T-cell (primary cell): ENCODE data around the gene ACYP2. TPM values are rescaled to one million over a fixed set of nuclear protein-coding genes. Genes with fewer than 3 reads are reported as not detected.

Experiments
- ATAC-seq, 4 experiments: fragments of 200-7000 bp in 3 of 4; fragments of 150-1000 bp in 1 of 4; cut with Tn5 transposase; replicated peaks in 1 of 4; 1 replicate in 3 of 4; 2 replicates in 1 of 4; pipeline ENCODE4 v1.10.0; 2021; ENCODE audit warnings: moderate library complexity in 3 of 4, mild to moderate bottlenecking in 2 of 4, moderate number of reproducible peaks in 1 of 4
- CTCF ChIA-PET, 2 donors: fragments of 300-600 bp; sonication (Branson Sonifier 250); formaldehyde crosslinking; loops; one replicate each; lab custom pipeline; 2022; ENCODE audit warnings: antibody characterized with exemption in 2 of 2; lab: Charles Lee
- POLR2A ChIA-PET, 2 donors: fragments of 300-600 bp; sonication (Branson Sonifier 250); formaldehyde crosslinking; loops; one replicate each; lab custom pipeline; 2022; ENCODE audit warnings: antibody characterized with exemption in 2 of 2; lab: Charles Lee
- DNase-seq, 35 experiments: peaks; one replicate each; pipeline versions ENCODE4 v3.0.0 to v3.0.0-alpha.2; 2013 to 2023
- H3K27ac ChIP-seq: one replicate; pipeline ENCODE4 v1.5.1; 2013; ENCODE audit warnings: low read length
- H3K27me3 ChIP-seq, 2 experiments: replicated peaks in 1 of 2; 1 replicate in 1 of 2; 2 replicates in 1 of 2; pipeline versions ENCODE4 v1.6.1 to v1.7.0; 2013; ENCODE audit warnings: low read length in 1 of 2, mixed read lengths in 1 of 2; ENCODE audit not compliant: control insufficient read depth in 2 of 2, insufficient read depth in 2 of 2; ENCODE audit errors: extremely low read depth in 1 of 2
- H3K36me3 ChIP-seq, 2 donors: 1 replicate in 1 of 2; 2 replicates in 1 of 2; pipeline versions ENCODE4 v1.6.1 to v1.7.0; 2013; ENCODE audit warnings: low read length in 1 of 2; ENCODE audit not compliant: control insufficient read depth in 2 of 2, insufficient read depth in 1 of 2; ENCODE audit errors: extremely low read depth in 1 of 2
- H3K4me1 ChIP-seq, 2 experiments: 1 replicate in 1 of 2; 2 replicates in 1 of 2; pipeline versions ENCODE4 v1.6.1 to v1.7.0; 2013; ENCODE audit warnings: low read length in 2 of 2, mixed read lengths in 1 of 2; ENCODE audit not compliant: insufficient read depth in 2 of 2, control insufficient read depth in 1 of 2; ENCODE audit errors: extremely low read depth in 1 of 2
- H3K4me3 ChIP-seq, 2 donors: 1 replicate in 1 of 2; 2 replicates in 1 of 2; pipeline versions ENCODE4 v1.5.1 to v1.7.0; 2013; ENCODE audit warnings: mild to moderate bottlenecking in 2 of 2, low read length in 1 of 2, moderate library complexity in 1 of 2; ENCODE audit not compliant: control insufficient read depth in 1 of 2; ENCODE audit errors: extremely low read depth in 1 of 2
- H3K9me3 ChIP-seq: 2 replicates; pipeline ENCODE4 v1.7.0; 2013
- H3K27ac Mint-ChIP-seq, 2 donors: one replicate each; pipeline ENCODE4 v1.8.0; 2020 to 2021; ENCODE audit warnings: mild to moderate bottlenecking in 2 of 2, mixed read lengths in 2 of 2
- H3K27me3 Mint-ChIP-seq, 2 donors: one replicate each; pipeline ENCODE4 v1.8.0; 2021 to 2022; ENCODE audit warnings: mixed read lengths in 2 of 2
- H3K36me3 Mint-ChIP-seq: one replicate; pipeline ENCODE4 v1.8.0; 2021; ENCODE audit warnings: mixed read lengths
- H3K4me1 Mint-ChIP-seq, 3 donors: one replicate each; pipeline ENCODE4 v1.8.0; 2020 to 2022; ENCODE audit warnings: mixed read lengths in 3 of 3, mild to moderate bottlenecking in 1 of 3
- H3K4me3 Mint-ChIP-seq, 3 donors: one replicate each; pipeline ENCODE4 v1.8.0; 2020 to 2022; ENCODE audit warnings: mild to moderate bottlenecking in 3 of 3, mixed read lengths in 3 of 3, moderate library complexity in 3 of 3
- H3K9me3 Mint-ChIP-seq, 3 donors: one replicate each; pipeline ENCODE4 v1.8.0; 2020 to 2022; ENCODE audit warnings: mixed read lengths in 3 of 3
- WGBS: methylation state at CpG from one replicate; pipeline ENCODE4 v1.1.5; 2013; ENCODE audit warnings: missing lambda C conversion rate; ENCODE audit not compliant: insufficient coverage; 5-methylcytosine and 5-hydroxymethylcytosine counted together
- total RNA-seq, 35 experiments: library from RNA in 6 of 35; stranded (reverse) in 6 of 35; fragments of 120-200 nt in 1 of 35; gene quantifications; one replicate each; pipeline versions ENCODE4 v1.2.1 to v1.2.4 and lab custom pipeline; 2013 to 2026

Gene ACYP2
- total RNA-seq, 5 donors from 2014 or later (not counting 1 experiment from before 2014, with no cell fraction given): 13.8 to 18.8 (median 15.3) TPM

DNA sequence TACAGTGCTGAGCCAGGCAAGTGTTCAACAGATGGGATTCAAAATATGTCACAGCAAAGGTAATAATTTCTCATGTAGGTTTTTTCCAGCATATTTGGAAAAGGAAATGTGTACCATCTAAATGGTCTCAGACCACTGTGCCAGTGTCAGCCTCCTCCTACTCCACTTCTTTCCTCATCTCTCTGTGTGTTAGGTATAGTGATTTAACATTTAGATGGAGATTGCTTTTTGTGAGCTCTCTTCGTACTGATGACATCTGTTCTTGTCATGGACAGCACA, 221.5 kb downstream of the ACYP2 start:
- H3K9me3 Mint-ChIP-seq: no peaks in the 10 kb centered on the region
- Histone ChIP-seq H3K27ac (no peak overlapping the region), H3K9me3 (no peaks in the 10 kb centered on the region), H3K27me3 (peaks cover 0 to 10% of the 10 kb centered on the region in 2 experiments), H3K4me3 (no peak overlapping the region), H3K4me1 (no peaks in the 10 kb centered on the region), H3K36me3 (no peaks in the 10 kb centered on the region)
- H3K4me3 Mint-ChIP-seq: no peak overlapping the region
- no peaks in the 10 kb centered on the region for H3K36me3 Mint-ChIP-seq
- H3K4me1 Mint-ChIP-seq: peaks cover 0 to 3% (median 2%) of the 10 kb centered on the region in 3 donors
- ChIA-PET CTCF (interaction anchor here in 1 of 2 donors (0.6 kb wide), 1 partner anchor 368 kb away, joined by 4 read pairs; no protein-coding TSS in a partner anchor), POLR2A (no interaction called here)
- peaks cover 17 to 18% of the 10 kb centered on the region in 2 donors for H3K27me3 Mint-ChIP-seq
- DNase-seq: no peak
- no peak overlapping the region for H3K27ac Mint-ChIP-seq
- no peak for ATAC-seq
- WGBS: no CpG with 5 or more reads among the region's 1 CpG

DNA sequence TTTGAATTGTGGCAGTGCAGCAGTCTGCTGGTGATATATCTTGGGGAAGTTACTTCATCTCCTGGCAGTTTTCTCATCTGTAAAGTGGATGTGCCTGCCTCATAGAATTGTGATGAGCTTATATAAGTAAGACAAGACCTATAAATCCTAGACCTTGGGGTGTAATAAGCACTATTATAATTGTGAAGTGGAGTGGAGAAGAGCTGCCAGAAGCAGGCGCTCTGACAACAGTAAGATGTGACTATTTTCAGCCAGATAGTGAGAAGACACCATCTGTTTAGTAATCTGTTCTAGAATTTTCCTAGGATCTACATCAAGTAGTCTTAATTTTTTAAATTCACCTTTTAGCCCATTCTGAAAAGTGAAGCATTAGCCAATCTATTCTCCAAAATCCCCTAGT, 226.2 kb downstream of the ACYP2 start:
- Histone ChIP-seq H3K9me3 (no peaks in the 10 kb centered on the region), H3K36me3 (no peaks in the 10 kb centered on the region), H3K27ac (no peak overlapping the region), H3K4me1 (no peaks in the 10 kb centered on the region), H3K27me3 (peaks cover 0 to 4% of the 10 kb centered on the region in 2 experiments), H3K4me3 (no peak overlapping the region)
- Mint-ChIP-seq H3K4me1 (no peaks in the 10 kb centered on the region), H3K27ac (no peak overlapping the region), H3K27me3 (peaks cover 24 to 29% of the 10 kb centered on the region in 2 donors), H3K4me3 (no peak overlapping the region), H3K36me3 (no peaks in the 10 kb centered on the region), H3K9me3 (no peaks in the 10 kb centered on the region)
- ATAC-seq (no peak), DNase-seq (no peak)
- WGBS: no CpG with 5 or more reads among the region's 1 CpG
- CTCF ChIA-PET: interaction anchor here in 1 of 2 donors (0.5 kb wide), 1 partner anchor 208 kb away, joined by 3 read pairs; no protein-coding TSS in a partner anchor
- POLR2A ChIA-PET: no interaction called here

DNA sequence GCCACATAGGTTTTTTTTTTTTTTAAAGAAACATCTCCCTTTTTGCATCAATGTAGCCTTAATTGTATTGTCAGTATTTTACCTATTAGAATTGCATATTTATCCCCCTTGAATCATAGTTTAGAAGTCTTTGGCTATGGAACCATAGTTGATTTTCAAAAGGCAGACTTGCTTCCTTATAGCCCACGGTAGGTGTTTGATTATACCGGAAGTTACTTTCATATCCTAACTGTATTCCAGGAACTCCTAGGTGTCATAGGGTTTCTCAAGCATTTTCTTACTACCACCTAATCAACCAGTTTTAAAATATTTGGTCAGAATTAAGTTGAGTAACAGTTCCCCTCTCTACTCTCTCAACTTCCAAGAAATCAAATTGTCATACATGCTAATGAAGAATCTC, 227.2 kb downstream of the ACYP2 start:
- DNase-seq: no peak
- Mint-ChIP-seq H3K9me3 (no peaks in the 10 kb centered on the region), H3K36me3 (no peaks in the 10 kb centered on the region), H3K27me3 (peaks cover 24 to 29% of the 10 kb centered on the region in 2 donors), H3K27ac (no peak overlapping the region), H3K4me1 (no peaks in the 10 kb centered on the region), H3K4me3 (no peak overlapping the region)
- CTCF ChIA-PET: no interaction called here
- Histone ChIP-seq H3K27ac (no peak overlapping the region), H3K36me3 (no peaks in the 10 kb centered on the region), H3K27me3 (peaks cover 0 to 4% of the 10 kb centered on the region in 2 experiments), H3K9me3 (no peaks in the 10 kb centered on the region), H3K4me3 (no peak overlapping the region), H3K4me1 (no peaks in the 10 kb centered on the region)
- POLR2A ChIA-PET: no interaction called here
- no peak for ATAC-seq
- WGBS: no CpG with 5 or more reads among the region's 2 CpGs

DNA sequence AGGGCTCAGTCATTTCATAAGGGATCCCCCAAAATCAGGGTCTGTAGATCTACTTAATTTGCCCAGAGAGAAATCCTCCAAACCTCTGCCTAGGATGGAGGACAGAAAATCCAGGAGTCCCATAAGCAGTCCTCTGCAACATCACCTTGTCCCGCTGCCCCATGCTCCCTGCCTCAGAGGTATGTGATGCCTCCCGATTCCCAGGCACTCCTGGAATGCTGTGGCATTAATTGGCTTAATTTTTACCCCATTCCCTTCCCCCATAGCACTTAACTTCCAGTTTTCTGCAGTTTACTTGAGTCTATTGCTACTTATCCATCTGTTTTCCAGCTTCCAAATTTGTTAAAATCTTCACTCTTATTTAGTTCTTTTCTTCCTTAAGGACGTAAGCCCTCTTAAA, 232.2 kb downstream of the ACYP2 start:
- no peaks in the 10 kb centered on the region for H3K9me3 Mint-ChIP-seq
- POLR2A ChIA-PET: no interaction called here
- Histone ChIP-seq H3K4me3 (no peak overlapping the region), H3K4me1 (no peaks in the 10 kb centered on the region), H3K27ac (no peak overlapping the region), H3K36me3 (no peaks in the 10 kb centered on the region), H3K9me3 (no peaks in the 10 kb centered on the region), H3K27me3 (no peaks in the 10 kb centered on the region)
- H3K36me3 Mint-ChIP-seq: no peaks in the 10 kb centered on the region
- no peak overlapping the region for H3K4me3 Mint-ChIP-seq
- peaks cover 20 to 23% of the 10 kb centered on the region in 2 donors for H3K27me3 Mint-ChIP-seq
- H3K27ac Mint-ChIP-seq: no peak overlapping the region
- DNase-seq (no peak), ATAC-seq (no peak)
- H3K4me1 Mint-ChIP-seq: no peaks in the 10 kb centered on the region
- WGBS: 69% methylated on average over 2 of the region's 3 CpGs
- CTCF ChIA-PET: no interaction called here

DNA sequence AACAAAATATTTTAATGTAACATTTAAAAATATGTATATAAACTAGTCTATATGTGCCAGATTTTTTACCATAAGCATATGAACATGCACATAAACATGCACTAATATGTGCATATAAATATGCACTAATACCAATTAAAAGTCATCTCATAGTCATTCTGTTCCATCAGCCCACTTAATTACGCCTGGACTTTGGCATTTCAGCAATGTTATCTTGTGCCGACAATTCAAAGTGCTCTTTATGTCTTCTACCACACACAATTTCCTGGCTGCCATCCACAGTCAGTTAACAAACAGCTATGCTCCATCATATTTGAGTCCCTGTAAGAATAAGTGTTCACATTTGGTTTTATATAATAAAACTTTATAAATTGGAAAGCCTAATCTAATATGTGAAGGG, 233.2 kb downstream of the ACYP2 start:
- Mint-ChIP-seq H3K4me1 (no peaks in the 10 kb centered on the region), H3K36me3 (no peaks in the 10 kb centered on the region), H3K4me3 (no peak overlapping the region), H3K9me3 (no peaks in the 10 kb centered on the region), H3K27me3 (peaks cover 19 to 26% of the 10 kb centered on the region in 2 donors), H3K27ac (no peak overlapping the region)
- POLR2A ChIA-PET: no interaction called here
- H3K4me3 ChIP-seq: no peak overlapping the region
- no peak overlapping the region for H3K27ac ChIP-seq
- ATAC-seq (no peak), DNase-seq (no peak)
- CTCF ChIA-PET: no interaction called here
- no peaks in the 10 kb centered on the region for H3K4me1 ChIP-seq
- H3K27me3 ChIP-seq: no peaks in the 10 kb centered on the region
- no peaks in the 10 kb centered on the region for H3K36me3 ChIP-seq
- H3K9me3 ChIP-seq: no peaks in the 10 kb centered on the region
- 100% methylated on average over 2 of the region's 2 CpGs for WGBS

DNA sequence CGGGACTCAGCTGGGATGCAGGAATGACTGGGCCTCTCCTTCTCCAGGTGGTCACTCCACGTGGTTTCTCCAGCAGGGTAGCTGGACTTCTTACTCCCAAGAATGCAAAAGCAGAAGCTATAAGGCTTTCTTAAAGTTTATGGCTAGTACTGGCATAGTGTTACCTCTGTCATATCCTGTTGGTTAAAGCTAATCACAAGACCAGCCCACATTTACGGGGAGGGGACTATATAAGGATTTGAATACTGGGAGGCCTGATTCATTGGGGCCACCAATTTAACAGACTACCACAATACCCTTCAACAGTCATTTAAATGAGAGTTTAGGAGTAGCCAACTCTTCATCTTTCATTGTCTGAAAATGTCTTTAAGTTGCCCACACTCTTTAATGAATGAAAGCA, 235.0 kb downstream of the ACYP2 start:
- no peak overlapping the region for H3K4me3 ChIP-seq
- Mint-ChIP-seq H3K4me3 (no peak overlapping the region), H3K27me3 (peaks cover 10 to 12% of the 10 kb centered on the region in 2 donors), H3K36me3 (peaks cover 2% of the 10 kb centered on the region), H3K27ac (no peak overlapping the region), H3K9me3 (no peaks in the 10 kb centered on the region), H3K4me1 (no peaks in the 10 kb centered on the region)
- WGBS: 56% methylated on average over 2 of the region's 3 CpGs
- ATAC-seq: no peak
- H3K36me3 ChIP-seq: no peaks in the 10 kb centered on the region
- no peak overlapping the region for H3K27ac ChIP-seq
- ChIA-PET POLR2A (no interaction called here), CTCF (no interaction called here)
- no peaks in the 10 kb centered on the region for H3K27me3 ChIP-seq
- no peak for DNase-seq
- no peaks in the 10 kb centered on the region for H3K9me3 ChIP-seq
- H3K4me1 ChIP-seq: no peaks in the 10 kb centered on the region

DNA sequence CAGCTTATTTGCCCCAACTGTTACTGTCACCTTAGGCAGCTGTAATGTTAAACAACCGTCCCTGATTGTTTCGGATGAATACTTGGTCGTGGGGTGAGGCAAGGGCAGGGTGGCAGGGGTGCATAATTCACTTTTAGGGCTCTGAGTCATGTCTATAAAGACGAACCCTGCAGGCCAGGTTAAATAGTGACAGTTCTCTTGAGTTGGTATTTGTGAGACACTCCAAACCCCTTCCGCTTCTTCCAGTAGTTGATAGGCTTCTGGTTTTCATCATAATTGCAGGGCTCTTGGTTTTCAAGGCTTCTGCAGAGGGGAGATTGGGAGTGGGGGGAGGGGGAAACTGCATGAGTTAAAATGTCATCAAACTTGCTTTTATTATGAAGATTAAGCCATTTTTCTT, 237.8 kb downstream of the ACYP2 start:
- Mint-ChIP-seq H3K27ac (no peak overlapping the region), H3K4me1 (no peaks in the 10 kb centered on the region), H3K36me3 (peaks cover 3% of the 10 kb centered on the region), H3K9me3 (no peaks in the 10 kb centered on the region), H3K4me3 (no peak overlapping the region), H3K27me3 (peaks cover 14 to 21% of the 10 kb centered on the region in 2 donors)
- DNase-seq (no peak), ATAC-seq (no peak)
- Histone ChIP-seq H3K4me1 (no peaks in the 10 kb centered on the region), H3K36me3 (no peaks in the 10 kb centered on the region), H3K27me3 (peaks cover 0 to under 1% of the 10 kb centered on the region in 2 experiments), H3K9me3 (no peaks in the 10 kb centered on the region), H3K27ac (no peak overlapping the region), H3K4me3 (no peak overlapping the region)
- WGBS: 80% methylated on average over 3 of the region's 5 CpGs
- POLR2A ChIA-PET: no interaction called here
- CTCF ChIA-PET: no interaction called here
